NCI-H1436 (cell line): ENCODE data around the gene CRIP2.

Experiments used
- DNase-seq: peaks from one replicate; lab custom pipeline; 2025; lab: John Stamatoyannopoulos, UW

CRIP2 gene

GRCh38 chr14:105476831-105477659 is 2.4 kb downstream of the CRIP2 start:
- no peak for DNase-seq

GRCh38 chr14:105477660-105478397 is 3.2 kb downstream of the CRIP2 start:
- DNase-seq = no peak

GRCh38 chr14:105478398-105479251 is 4.0 kb downstream of the CRIP2 start:
- no peak for DNase-seq

- no peak for DNase-seq
Observed at GRCh38 chr14:105479431-105480158, 5.0 kb downstream of the CRIP2 start.

GRCh38 chr14:105480199-105480746 is 5.7 kb downstream of the CRIP2 start:
- no peak for DNase-seq

GRCh38 chr14:105480807-105481801 is 6.5 kb downstream of the CRIP2 start:
- DNase-seq = peak; percentile 73

GRCh38 chr14:105481886-105482457 is 7.4 kb downstream of the CRIP2 start:
- DNase-seq = peak; percentile 94

- DNase-seq = no peak
Observed at GRCh38 chr14:105482486-105483110, 8.0 kb downstream of the CRIP2 start.

GRCh38 chr14:105483300-105484068 is 8.9 kb downstream of the CRIP2 start:
- DNase-seq = no peak

GRCh38 chr14:105484069-105484996 is 9.7 kb downstream of the CRIP2 start:
- DNase-seq = no peak

- DNase-seq = no peak
Observed at GRCh38 chr14:105484997-105485393, 10.4 kb downstream of the CRIP2 start.

GRCh38 chr14:105485739-105486162 is 11.1 kb downstream of the CRIP2 start:
- peak; percentile 21 for DNase-seq

- DNase-seq = no peak
Observed at GRCh38 chr14:105486163-105486973, 11.7 kb downstream of the CRIP2 start, which contains the start of gene CRIP1. TSS of gene CRIP1 (plus strand) at chr14:105486886. CDS start at chr14:105487260, 374 bp downstream.

GRCh38 chr14:105486974-105487448 is 12.4 kb downstream of the CRIP2 start:
- DNase-seq = peak; percentile 25

- DNase-seq = no peak
Observed at GRCh38 chr14:105487449-105487985, 12.9 kb downstream of the CRIP2 start.
